Tibial nerve (tissue), 4 donors: Measurements from ENCODE around the gene GLTP.

ENCODE experiments used
- CTCF ChIP-seq, 5 experiments: fragments of 200-600 bp in 3 of 5; fragments of 450-650 bp in 2 of 5; sonication (generic) in 3 of 5; IDR thresholded peaks; one replicate each; pipeline ENCODE4 v1.5.1; 2016 to 2019; ENCODE audit warnings: antibody characterized with exemption in 5 of 5, mild to moderate bottlenecking in 3 of 5, moderate library complexity in 2 of 5
- EP300 ChIP-seq, 2 donors: sonication (generic); formaldehyde crosslinking; IDR thresholded peaks; one replicate each; pipeline ENCODE4 v1.6.1; 2017; ENCODE audit warnings: antibody characterized with exemption in 2 of 2, mild to moderate bottlenecking in 1 of 2
- POLR2A ChIP-seq, 2 donors: fragments of 450-650 bp; IDR thresholded peaks; one replicate each; pipeline ENCODE4 v1.6.1; 2017; ENCODE audit warnings: antibody characterized with exemption in 2 of 2, mild to moderate bottlenecking in 2 of 2, moderate library complexity in 2 of 2

GRCh38 chr12:109861689-109862314, 18.5 kb downstream of the GLTP start:
- TF ChIP-seq CTCF (IDR thresholded peaks at IDR 0.05), result no peak
- TF ChIP-seq EP300 (IDR thresholded peaks at IDR 0.05), result no peak
- TF ChIP-seq POLR2A (IDR thresholded peaks at IDR 0.05), result no peak
